ENCODE measurements around the gene PDE9A.

- TF ChIP-seq EP300 (IDR thresholded peaks at IDR 0.05) = no peak
- TF ChIP-seq CTCF (IDR thresholded peaks at IDR 0.05) = peak; percentile 72 to 86 (median 83)
- TF ChIP-seq POLR2A (IDR thresholded peaks at IDR 0.05) = no peak
Observed at GRCh38 chr21:42818328-42818749, 164.9 kb downstream of the PDE9A start.
